Common myeloid progenitor, CD34-positive (primary cell): ENCODE measurements around the gene STT3B.
A peak's percentile ranks its signal among the peaks of the same experiment; 100 is the strongest.

ENCODE experiments used
- CTCF ChIA-PET: fragments of 350-600 bp; sonication (Branson Sonifier 250); formaldehyde crosslinking; loops from one replicate; lab custom pipeline; 2021; ENCODE audit warnings: antibody characterized with exemption; lab: Charles Lee
- POLR2A ChIA-PET: fragments of 350-600 bp; sonication (Branson Sonifier 250); formaldehyde crosslinking; loops from one replicate; lab custom pipeline; 2021; ENCODE audit warnings: antibody characterized with exemption; lab: Charles Lee
- DNase-seq, 3 donors: peaks; one replicate each; pipeline versions ENCODE4 v3.0.0 to v3.0.0-alpha.2; 2013
- H3K27ac ChIP-seq, 2 experiments: 1 replicate in 1 of 2; 2 replicates in 1 of 2; pipeline ENCODE4 v1.7.0; 2013; ENCODE audit warnings: inconsistent platforms in 2 of 2, low read length in 2 of 2, mild to moderate bottlenecking in 2 of 2, low read depth in 1 of 2, moderate library complexity in 1 of 2; ENCODE audit not compliant: severe bottlenecking in 2 of 2, insufficient read depth in 1 of 2, poor library complexity in 1 of 2
- H3K27me3 ChIP-seq, 5 experiments: replicated peaks in 2 of 5; 1 replicate in 3 of 5; 2 replicates in 2 of 5; pipeline versions ENCODE4 v1.6.1 to v1.7.0; 2013; ENCODE audit warnings: low read length in 4 of 5, mild to moderate bottlenecking in 2 of 5, moderate library complexity in 2 of 5, inconsistent platforms in 1 of 5; ENCODE audit not compliant: insufficient read depth in 5 of 5, control insufficient read depth in 4 of 5
- H3K36me3 ChIP-seq, 4 experiments: 1 replicate in 2 of 4; 2 replicates in 2 of 4; pipeline versions ENCODE4 v1.6.1 to v1.7.0; 2013; ENCODE audit warnings: low read length in 3 of 4, control low read depth in 1 of 4, mild to moderate bottlenecking in 1 of 4; ENCODE audit not compliant: control insufficient read depth in 4 of 4, insufficient read depth in 4 of 4
- H3K4me1 ChIP-seq, 4 experiments: 1 replicate in 3 of 4; 2 replicates in 1 of 4; pipeline versions ENCODE4 v1.6.1 to v1.7.1; 2013; ENCODE audit warnings: low read length in 3 of 4, mild to moderate bottlenecking in 3 of 4, control low read depth in 1 of 4, inconsistent platforms in 1 of 4, moderate library complexity in 1 of 4; ENCODE audit not compliant: control insufficient read depth in 4 of 4, insufficient read depth in 4 of 4; ENCODE audit errors: control extremely low read depth in 1 of 4
- H3K4me3 ChIP-seq, 7 experiments: 1 replicate in 4 of 7; 2 replicates in 3 of 7; pipeline versions ENCODE4 v1.5.1 to v1.7.0; 2013; ENCODE audit warnings: mild to moderate bottlenecking in 7 of 7, low read length in 6 of 7, moderate library complexity in 6 of 7, inconsistent platforms in 2 of 7, low read depth in 2 of 7, control low read depth in 1 of 7; ENCODE audit not compliant: insufficient read depth in 4 of 7, control insufficient read depth in 1 of 7; ENCODE audit errors: extremely low read depth in 1 of 7
- H3K9me3 ChIP-seq, 5 experiments: 1 replicate in 4 of 5; 2 replicates in 1 of 5; pipeline versions ENCODE4 v1.6.1 to v1.7.1; 2013; ENCODE audit warnings: low read length in 4 of 5, mild to moderate bottlenecking in 2 of 5, inconsistent platforms in 1 of 5, low read depth in 1 of 5, moderate library complexity in 1 of 5; ENCODE audit not compliant: control insufficient read depth in 4 of 5, insufficient read depth in 2 of 5; ENCODE audit errors: control extremely low read depth in 1 of 5
- WGBS: methylation state at CpG from one replicate; pipeline ENCODE4 v1.1.5; 2013; ENCODE audit not compliant: insufficient coverage; 5-methylcytosine and 5-hydroxymethylcytosine counted together

STT3B gene

DNA sequence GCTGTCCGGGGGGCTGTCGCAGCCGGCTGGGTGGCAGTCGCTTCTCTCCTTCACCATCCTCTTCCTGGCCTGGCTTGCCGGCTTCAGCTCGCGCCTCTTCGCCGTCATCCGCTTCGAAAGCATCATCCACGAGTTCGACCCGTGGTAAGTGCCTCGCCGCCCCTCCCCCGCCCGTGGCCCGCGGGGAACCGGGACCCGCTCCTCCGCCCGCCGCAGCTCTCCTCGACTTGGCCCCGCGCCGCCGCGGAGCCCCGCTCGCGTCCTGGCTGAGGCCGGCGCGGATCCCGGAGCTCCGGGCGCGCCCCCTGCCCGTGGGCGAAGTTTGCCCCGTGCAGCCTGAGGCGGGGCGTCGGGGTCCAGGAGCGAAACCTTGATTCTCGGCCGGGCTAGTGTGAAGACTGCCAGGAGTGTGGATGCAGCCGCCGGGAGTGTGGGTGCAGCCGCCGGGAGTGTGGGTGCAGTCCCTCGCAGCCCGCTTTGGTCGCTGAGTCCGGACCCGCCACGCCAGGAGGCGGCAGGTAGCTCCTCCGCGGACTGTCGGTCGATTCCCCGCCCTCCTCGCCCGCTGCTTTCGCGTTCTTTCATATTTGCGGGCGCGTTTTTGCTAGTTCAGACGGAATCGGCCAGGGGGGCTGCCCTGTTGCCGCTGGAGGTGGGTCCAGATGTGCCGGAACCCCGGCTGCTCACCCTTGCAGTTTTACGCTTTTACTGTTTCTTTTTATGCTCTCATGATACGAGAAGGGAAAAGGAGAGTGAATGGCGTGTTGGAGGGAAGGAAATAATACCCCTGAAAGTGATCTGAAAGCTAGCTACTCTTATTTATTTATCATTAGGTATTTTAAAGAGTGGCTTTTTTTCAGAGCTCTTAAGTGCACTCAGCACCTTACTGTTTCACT is 692 bp downstream of the STT3B start:
- CTCF ChIA-PET = interaction anchor here (1.0 to 6.5 kb wide), 11 partner anchors 9 to 265 kb away, joined by 3 to 48 read pairs (median 3); no protein-coding TSS in a partner anchor
- POLR2A ChIA-PET = interaction anchor here (0.6 to 3.1 kb wide), 10 partner anchors 11 to 319 kb away, joined by 3 to 21 read pairs (median 4); no protein-coding TSS in a partner anchor
- 0% methylated on average over 65 of the region's 81 CpGs for WGBS

DNA sequence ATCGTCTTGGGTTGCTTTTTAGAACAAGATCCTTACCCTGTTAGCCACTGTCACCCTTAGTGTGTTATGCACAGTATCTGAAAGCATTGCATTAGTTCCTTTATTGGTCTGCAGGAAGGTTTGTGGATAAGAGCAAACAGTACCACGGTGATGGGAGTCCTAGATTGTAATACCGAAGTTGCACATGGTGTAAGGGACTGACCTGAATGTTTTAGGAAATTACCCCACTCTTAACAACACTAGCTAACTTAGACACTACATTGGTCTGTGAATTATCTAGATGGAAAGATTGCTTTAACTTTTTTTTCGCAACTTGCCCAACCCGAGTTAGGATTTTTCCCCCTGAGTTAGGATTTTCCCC is 1.3 kb downstream of the STT3B start:
- H3K36me3 ChIP-seq = peaks cover 0 to 10% (median 4%) of the 10 kb centered on the region in 4 experiments
- POLR2A ChIA-PET = interaction anchor here (0.6 to 1.6 kb wide), 3 partner anchors 12 to 68 kb away, joined by 3 to 5 read pairs (median 4); no protein-coding TSS in a partner anchor
- H3K9me3 ChIP-seq = peaks cover 0 to 3% (median 0%) of the 10 kb centered on the region in 5 experiments
- WGBS = 0% methylated on average over 1 of the region's 5 CpGs
- no peaks in the 10 kb centered on the region for H3K27me3 ChIP-seq
- H3K4me3 ChIP-seq = peak overlapping the region in 6 of 7 experiments; percentile 82 to 97 (median 88)
- H3K4me1 ChIP-seq = peaks cover 38 to 68% (median 47%) of the 10 kb centered on the region in 4 experiments
- CTCF ChIA-PET = interaction anchor here (1.0 to 6.5 kb wide), 4 partner anchors 8 to 71 kb away, joined by 3 to 48 read pairs (median 8); no protein-coding TSS in a partner anchor
- H3K27ac ChIP-seq = peak overlapping the region; percentile 87 to 97
- DNase-seq = peak in 2 of 3 donors; percentile 46 to 57

More for the DNA sequence above, 692 bp downstream of the STT3B start:
- Histone ChIP-seq H3K4me3 (peak overlapping the region; percentile 82 to 99 (median 89)), H3K9me3 (peaks cover 0 to 3% (median 0%) of the 10 kb centered on the region in 5 experiments), H3K27me3 (no peaks in the 10 kb centered on the region), H3K4me1 (peaks cover 38 to 69% (median 48%) of the 10 kb centered on the region in 4 experiments), H3K27ac (peak overlapping the region; percentile 87 to 97), H3K36me3 (peaks cover 0 to 9% (median 4%) of the 10 kb centered on the region in 4 experiments)
- DNase-seq = peak; percentile 40 to 62 (median 60)

- POLR2A ChIA-PET = interaction anchor here (0.5 kb wide), 1 partner anchor 310 kb away, joined by 3 read pairs; no protein-coding TSS in a partner anchor
These were observed 3.8 kb downstream of the STT3B start for GRCh38 chr3:31536497-31536896.

DNA sequence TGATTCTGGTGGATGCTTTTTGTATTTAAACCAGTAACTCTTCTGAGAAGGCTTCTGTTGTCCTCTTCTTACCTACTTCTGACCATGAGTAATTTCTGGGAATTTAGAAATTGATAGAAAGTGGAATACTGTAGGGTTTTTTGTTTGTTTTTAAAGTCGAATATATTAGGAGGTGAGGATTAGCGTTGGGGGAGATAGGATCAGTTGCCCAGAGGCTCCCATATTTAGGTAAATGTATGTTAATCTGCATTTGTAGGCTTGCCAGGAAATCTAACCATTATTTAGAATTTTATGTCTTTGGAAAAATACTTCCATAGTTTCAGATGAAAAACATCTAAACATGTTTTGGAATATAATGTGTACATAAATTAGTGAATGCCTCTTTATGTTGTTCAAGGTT is 6.1 kb downstream of the STT3B start:
- POLR2A ChIA-PET = no interaction called here
- Histone ChIP-seq H3K36me3 (peaks cover 0 to 22% (median 8%) of the 10 kb centered on the region in 4 experiments), H3K4me1 (peaks cover 21 to 65% (median 41%) of the 10 kb centered on the region in 4 experiments), H3K4me3 (peak overlapping the region in 1 of 7 experiments; percentile 2), H3K27ac (no peak overlapping the region), H3K27me3 (no peaks in the 10 kb centered on the region), H3K9me3 (peaks cover 0 to 3% (median 0%) of the 10 kb centered on the region in 5 experiments)
- DNase-seq = no peak
- 100% methylated on average over 2 of the region's 2 CpGs for WGBS
- CTCF ChIA-PET = no interaction called here

More at GRCh38 chr3:31536497-31536896, 3.8 kb downstream of the STT3B start:
- H3K27me3 ChIP-seq = no peaks in the 10 kb centered on the region
- H3K4me3 ChIP-seq = peak overlapping the region in 6 of 7 experiments; percentile 33 to 96 (median 84)
- H3K4me1 ChIP-seq = peaks cover 26 to 60% (median 43%) of the 10 kb centered on the region in 4 experiments
- H3K9me3 ChIP-seq = peaks cover 0 to 3% (median 0%) of the 10 kb centered on the region in 5 experiments
- peak overlapping the region; percentile 19 to 97 for H3K27ac ChIP-seq
- no CpG with 5 or more reads among the region's 2 CpGs for WGBS
- CTCF ChIA-PET = interaction anchor here (0.9 to 2.4 kb wide), 11 partner anchors 9 to 325 kb away, joined by 3 to 8 read pairs (median 3); no protein-coding TSS in a partner anchor
- DNase-seq = peak in 2 of 3 donors; percentile 47 to 65
- peaks cover 0 to 11% (median 3%) of the 10 kb centered on the region in 4 experiments for H3K36me3 ChIP-seq

GRCh38 chr3:31539275-31539674 is 6.5 kb downstream of the STT3B start:
- H3K4me3 ChIP-seq = peak overlapping the region in 1 of 7 experiments; percentile 50
- DNase-seq = no peak
- H3K27me3 ChIP-seq = no peaks in the 10 kb centered on the region
- peaks cover 0 to 3% (median 0%) of the 10 kb centered on the region in 5 experiments for H3K9me3 ChIP-seq
- H3K4me1 ChIP-seq = peaks cover 21 to 69% (median 41%) of the 10 kb centered on the region in 4 experiments
- peaks cover 0 to 22% (median 8%) of the 10 kb centered on the region in 4 experiments for H3K36me3 ChIP-seq
- WGBS = 100% methylated on average over 1 of the region's 1 CpG
- ChIA-PET CTCF (interaction anchor here (1.1 to 2.0 kb wide), 3 partner anchors 11 to 271 kb away, joined by 3 to 6 read pairs (median 3); no protein-coding TSS in a partner anchor), POLR2A (no interaction called here)
- no peak overlapping the region for H3K27ac ChIP-seq

- POLR2A ChIA-PET = no interaction called here
- CTCF ChIA-PET = interaction anchor here (1.3 to 2.0 kb wide), 2 partner anchors 9 to 317 kb away, joined by 4 to 6 read pairs; no protein-coding TSS in a partner anchor
- H3K4me3 ChIP-seq = peak overlapping the region in 1 of 7 experiments; percentile 23
- no peak overlapping the region for H3K27ac ChIP-seq
- no CpG with 5 or more reads among the region's 2 CpGs for WGBS
- no peaks in the 10 kb centered on the region for H3K27me3 ChIP-seq
- peaks cover 21 to 70% (median 43%) of the 10 kb centered on the region in 4 experiments for H3K4me1 ChIP-seq
- peak; percentile 38 to 87 (median 80) for DNase-seq
- H3K9me3 ChIP-seq = peaks cover 0 to 3% (median 0%) of the 10 kb centered on the region in 5 experiments
- H3K36me3 ChIP-seq = peaks cover 0 to 22% (median 8%) of the 10 kb centered on the region in 4 experiments
These were observed 8.4 kb downstream of the STT3B start for GRCh38 chr3:31541089-31541488.
